H9 (cell line): ENCODE data around the gene PAQR5. TPM values are rescaled to one million over a fixed set of nuclear protein-coding genes. Genes with fewer than 3 reads are reported as not detected.

ENCODE experiments used
- DNase-seq: peaks from one replicate; pipeline ENCODE4 v3.0.0-alpha.2; 2017
- H2AFZ ChIP-seq: one replicate; pipeline ENCODE4 v1.6.1; 2013; ENCODE audit warnings: mild to moderate bottlenecking, low read length, control low read depth, moderate library complexity
- H2AK5ac ChIP-seq: 2 replicates; pipeline ENCODE4 v1.6.1; 2013; ENCODE audit warnings: low read length, control low read depth, mixed read lengths; ENCODE audit not compliant: insufficient read length
- H2BK120ac ChIP-seq: one replicate; pipeline ENCODE4 v1.6.1; 2013; ENCODE audit warnings: low read depth, mild to moderate bottlenecking, low read length, control low read depth, inconsistent platforms; ENCODE audit not compliant: poor library complexity, severe bottlenecking
- H2BK12ac ChIP-seq: 2 replicates; pipeline ENCODE4 v1.6.1; 2013; ENCODE audit warnings: low read length, control low read depth, mixed read lengths, low read depth; ENCODE audit not compliant: insufficient read length
- H2BK15ac ChIP-seq: 2 replicates; pipeline ENCODE4 v1.6.1; 2013; ENCODE audit warnings: low read depth, low read length, control low read depth
- H2BK20ac ChIP-seq: one replicate; pipeline ENCODE4 v1.6.1; 2013; ENCODE audit warnings: low read depth, mild to moderate bottlenecking, low read length, control low read depth, inconsistent platforms; ENCODE audit not compliant: poor library complexity, severe bottlenecking
- H2BK5ac ChIP-seq: 2 replicates; pipeline ENCODE4 v1.6.1; 2013; ENCODE audit warnings: low read length, control low read depth, mixed read lengths; ENCODE audit not compliant: insufficient read length
- H3K14ac ChIP-seq: 2 replicates; pipeline ENCODE4 v1.6.1; 2013; ENCODE audit warnings: low read length, control low read depth; ENCODE audit not compliant: insufficient read depth
- H3K18ac ChIP-seq: 2 replicates; pipeline ENCODE4 v1.6.1; 2013; ENCODE audit warnings: low read depth, mild to moderate bottlenecking, mixed read lengths, low read length, control low read depth; ENCODE audit not compliant: insufficient read length
- H3K23ac ChIP-seq: 2 replicates; pipeline ENCODE4 v1.6.1; 2013; ENCODE audit warnings: low read length, control low read depth, mixed read lengths, low read depth; ENCODE audit not compliant: insufficient read length
- H3K23me2 ChIP-seq: 2 replicates; pipeline ENCODE4 v1.6.1; 2013; ENCODE audit warnings: low read depth, mild to moderate bottlenecking, mixed read lengths, low read length, control low read depth; ENCODE audit not compliant: insufficient read length, poor library complexity, severe bottlenecking
- H3K27ac ChIP-seq: 2 replicates; pipeline ENCODE4 v1.5.1; 2013; ENCODE audit warnings: low read length, control low read depth, mixed read lengths, low read depth; ENCODE audit not compliant: insufficient read length
- H3K27me3 ChIP-seq: 2 replicates; pipeline ENCODE4 v1.6.1; 2013; ENCODE audit warnings: low read length, control low read depth, inconsistent platforms; ENCODE audit not compliant: insufficient read depth
- H3K4ac ChIP-seq: 2 replicates; pipeline ENCODE4 v1.6.1; 2013; ENCODE audit warnings: low read depth, mild to moderate bottlenecking, control low read depth, inconsistent platforms, low read length, moderate library complexity
- H3K4me1 ChIP-seq: 2 replicates; pipeline ENCODE4 v1.6.1; 2013; ENCODE audit warnings: low read length, control low read depth, inconsistent platforms; ENCODE audit not compliant: insufficient read depth
- H3K4me2 ChIP-seq: 2 replicates; pipeline ENCODE4 v1.6.1; 2013; ENCODE audit warnings: low read length, control low read depth, mixed read lengths; ENCODE audit not compliant: insufficient read length, insufficient read depth
- H3K56ac ChIP-seq: 2 replicates; pipeline ENCODE4 v1.6.1; 2013; ENCODE audit warnings: low read depth, mild to moderate bottlenecking, mixed read lengths, low read length, control low read depth; ENCODE audit not compliant: insufficient read length
- H3K79me1 ChIP-seq: 2 replicates; pipeline ENCODE4 v1.6.1; 2013; ENCODE audit warnings: low read depth, mild to moderate bottlenecking, moderate library complexity, low read length, control low read depth, inconsistent platforms; ENCODE audit not compliant: insufficient read depth, poor library complexity, severe bottlenecking
- H3K79me2 ChIP-seq: 2 replicates; pipeline ENCODE4 v1.6.1; 2013; ENCODE audit warnings: low read length, control low read depth, inconsistent platforms; ENCODE audit not compliant: insufficient read depth
- H3K9ac ChIP-seq: 2 replicates; pipeline ENCODE4 v1.6.1; 2013; ENCODE audit warnings: low read length, control low read depth, mixed read lengths; ENCODE audit not compliant: insufficient read length; ENCODE audit errors: extremely low read depth
- H3K9me3 ChIP-seq: one replicate; pipeline ENCODE4 v1.6.1; 2013; ENCODE audit warnings: low read depth, low read length, inconsistent platforms; ENCODE audit not compliant: control insufficient read depth
- H3T11ph ChIP-seq: one replicate; pipeline ENCODE4 v1.6.1; 2013; ENCODE audit warnings: mild to moderate bottlenecking, low read length, control low read depth, inconsistent platforms
- H4K20me1 ChIP-seq: one replicate; pipeline ENCODE4 v1.6.1; 2013; ENCODE audit not compliant: control insufficient read depth, insufficient read length, insufficient read depth
- H4K5ac ChIP-seq: 2 replicates; pipeline ENCODE4 v1.6.1; 2013; ENCODE audit warnings: low read depth, mild to moderate bottlenecking, mixed read lengths, low read length, control low read depth; ENCODE audit not compliant: insufficient read length
- H4K8ac ChIP-seq: replicated peaks from 2 replicates; pipeline ENCODE4 v1.6.1; 2013; ENCODE audit warnings: low read length, control low read depth, mixed read lengths, low read depth; ENCODE audit not compliant: insufficient read length
- H4K91ac ChIP-seq: 2 replicates; pipeline ENCODE4 v1.6.1; 2013; ENCODE audit warnings: low read depth, mild to moderate bottlenecking, moderate library complexity, mixed read lengths, low read length, control low read depth; ENCODE audit not compliant: insufficient read length
- H3K27ac Mint-ChIP-seq, 3 experiments: 2 replicates in 2 of 3; 3 replicates in 1 of 3; pipeline ENCODE4 v1.8.0; 2020 to 2021; ENCODE audit warnings: mixed read lengths in 3 of 3, mild to moderate bottlenecking in 1 of 3, moderate library complexity in 1 of 3
- H3K27me3 Mint-ChIP-seq: 2 replicates; pipeline ENCODE4 v1.8.0; 2021; ENCODE audit warnings: low read depth, mild to moderate bottlenecking, moderate library complexity, mixed read lengths
- H3K36me3 Mint-ChIP-seq, 3 experiments: 2 replicates in 2 of 3; 3 replicates in 1 of 3; pipeline ENCODE4 v1.8.0; 2020 to 2021; ENCODE audit warnings: low read depth in 3 of 3, mixed read lengths in 3 of 3; ENCODE audit not compliant: insufficient read depth in 1 of 3
- H3K4me1 Mint-ChIP-seq, 2 experiments: 2 replicates each; pipeline ENCODE4 v1.8.0; 2020; ENCODE audit warnings: mixed read lengths in 2 of 2
- H3K4me3 Mint-ChIP-seq, 2 experiments: 2 replicates in 1 of 2; 3 replicates in 1 of 2; pipeline ENCODE4 v1.8.0; 2020 to 2021; ENCODE audit warnings: mild to moderate bottlenecking in 2 of 2, mixed read lengths in 2 of 2, moderate library complexity in 1 of 2
- H3K9me3 Mint-ChIP-seq, 2 experiments: 2 replicates in 1 of 2; 3 replicates in 1 of 2; pipeline ENCODE4 v1.8.0; 2020; ENCODE audit warnings: mild to moderate bottlenecking in 2 of 2, mixed read lengths in 2 of 2, moderate library complexity in 1 of 2
- CTCF ChIP-seq: fragments of 200-600 bp; sonication (generic); conservative IDR thresholded peaks from 3 replicates; pipeline ENCODE4 v1.8.0; 2021; ENCODE audit warnings: antibody characterized with exemption, mild to moderate bottlenecking
- WGBS: extraction: QIAGEN DNeasy Blood & Tissue Kit; methylation state at CpG from one replicate; pipeline ENCODE4 v1.1.7; 2013; ENCODE audit warnings: missing lambda C conversion rate, low lambda C conversion rate, mixed read lengths; ENCODE audit not compliant: insufficient read length; ENCODE audit errors: extremely low coverage; 5-methylcytosine and 5-hydroxymethylcytosine counted together
- total RNA-seq: library from RNA; stranded (reverse); gene quantifications from 2 replicates; pipeline ENCODE4 v1.2.1, GENCODE V29; 2021

PAQR5 gene
- total RNA-seq, 1 experiment from 2014 or later: 1.6 TPM

- no peak overlapping the region for H4K5ac ChIP-seq
- H4K91ac ChIP-seq: no peak overlapping the region
- H3K56ac ChIP-seq: no peak overlapping the region
- H3K4me1 ChIP-seq: no peaks in the 10 kb centered on the region
- no peaks in the 10 kb centered on the region for H3K79me1 ChIP-seq
- H3K4me3 Mint-ChIP-seq: no peak overlapping the region
- no CpG with 5 or more reads among the region's 1 CpG for WGBS
- H3K36me3 Mint-ChIP-seq: peaks cover 46 to 86% (median 79%) of the 10 kb centered on the region in 3 experiments; a peak in 6 of 7 replicates
- H3K4me1 Mint-ChIP-seq: no peaks in the 10 kb centered on the region
- H2BK120ac ChIP-seq: no peak overlapping the region
- H3K27ac ChIP-seq: no peak overlapping the region
- no peak overlapping the region for H3K4ac ChIP-seq
- no peaks in the 10 kb centered on the region for H4K20me1 ChIP-seq
- no peak overlapping the region for H3K23ac ChIP-seq
- H2BK15ac ChIP-seq: no peak overlapping the region
- no peaks in the 10 kb centered on the region for H3K79me2 ChIP-seq
- no peak overlapping the region for H3K9ac ChIP-seq
- DNase-seq: no peak
- no peak overlapping the region for H2AK5ac ChIP-seq
- no peak overlapping the region for H3K27ac Mint-ChIP-seq
- H2BK12ac ChIP-seq: no peak overlapping the region
- no peak overlapping the region for H3K4me2 ChIP-seq
- TF ChIP-seq CTCF: no peak
- H3K27me3 Mint-ChIP-seq: no peaks in the 10 kb centered on the region
- no peaks in the 10 kb centered on the region for H3K27me3 ChIP-seq
- no peak overlapping the region for H2BK20ac ChIP-seq
- H3T11ph ChIP-seq: no peak overlapping the region
- H3K18ac ChIP-seq: no peak overlapping the region
- H3K9me3 Mint-ChIP-seq: no peaks in the 10 kb centered on the region
- no peaks in the 10 kb centered on the region for H3K23me2 ChIP-seq
- no peak overlapping the region for H2BK5ac ChIP-seq
- H2AFZ ChIP-seq: no peak overlapping the region
- no peak overlapping the region for H4K8ac ChIP-seq
- no peak overlapping the region for H3K14ac ChIP-seq
- no peaks in the 10 kb centered on the region for H3K9me3 ChIP-seq
Observed at GRCh38 chr15:69424748-69425413, 126.2 kb downstream of the PAQR5 start.
